Muscle of leg (tissue), 11 donors: ENCODE measurements around the gene CTXND1. TPM values are rescaled to one million over a fixed set of nuclear protein-coding genes. Genes with fewer than 3 reads are reported as not detected.
A peak's percentile ranks its signal among the peaks of the same experiment; 100 is the strongest.

Source experiments
- DNase-seq: peaks from one replicate; pipeline ENCODE4 v3.0.0; 2013
- H3K27ac ChIP-seq: one replicate; pipeline ENCODE4 v1.5.1; 2013; ENCODE audit warnings: mild to moderate bottlenecking, low read length, control low read depth
- H3K27me3 ChIP-seq: one replicate; pipeline ENCODE4 v1.6.1; 2013; ENCODE audit warnings: low read length; ENCODE audit not compliant: control insufficient read depth, insufficient read depth
- H3K36me3 ChIP-seq: one replicate; pipeline ENCODE4 v1.6.1; 2013; ENCODE audit warnings: low read length; ENCODE audit not compliant: control insufficient read depth, insufficient read depth
- H3K4me1 ChIP-seq: one replicate; pipeline ENCODE4 v1.6.1; 2013; ENCODE audit warnings: low read length; ENCODE audit not compliant: control insufficient read depth, insufficient read depth
- H3K4me3 ChIP-seq: one replicate; pipeline ENCODE4 v1.5.1; 2013; ENCODE audit warnings: low read length, control low read depth
- H3K9me3 ChIP-seq: replicated peaks from 2 replicates; pipeline ENCODE4 v1.6.1; 2013; ENCODE audit warnings: low read depth, low read length; ENCODE audit not compliant: control insufficient read depth
- WGBS: methylation state at CpG from one replicate; pipeline ENCODE4 v1.1.5; 2013; ENCODE audit warnings: missing lambda C conversion rate; ENCODE audit not compliant: insufficient coverage; 5-methylcytosine and 5-hydroxymethylcytosine counted together
- polyA plus RNA-seq, 8 donors: library from polyadenylated mRNA; unstranded; fragments of 120-200 nt; gene quantifications; one replicate each; pipeline versions ENCODE4 v1.2.1 to v1.2.3, GENCODE V29; 2013; ENCODE audit warnings: inconsistent platforms in 1 of 8, low replicate concordance in 1 of 8; ENCODE audit not compliant: insufficient read length in 8 of 8, insufficient read depth in 1 of 8
- total RNA-seq: library from RNA; stranded (reverse); fragments of 120-200 nt; gene quantifications from one replicate; pipeline ENCODE4 v1.2.4, GENCODE V29; 2013

CTXND1 gene
- total and polyA plus RNA-seq, 9 donors = 0.44 to 1.9 (median 0.83) TPM

DNA sequence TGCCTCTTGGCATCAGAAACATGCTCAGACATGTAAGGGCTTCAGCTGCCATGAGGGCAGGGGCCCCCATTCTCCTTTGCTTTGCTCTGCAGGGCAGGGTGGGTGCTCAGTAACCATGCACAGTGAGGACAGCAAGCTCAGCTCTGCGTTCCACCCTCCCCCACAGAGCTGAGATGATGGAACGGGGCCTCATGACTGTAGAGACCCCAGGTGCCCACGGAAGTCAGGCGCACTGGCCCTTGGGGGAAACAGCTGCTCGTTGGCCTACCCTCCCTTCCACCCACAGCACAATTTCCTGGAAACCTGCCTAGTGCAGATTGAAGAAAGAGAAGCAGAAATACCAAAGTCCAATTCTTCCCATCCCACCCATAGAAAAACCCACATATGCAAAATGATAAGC is 10.5 kb downstream of the CTXND1 start:
- no peak overlapping the region for H3K27ac ChIP-seq
- whole genome bisulfite sequencing = 29% methylated on average over 1 of the region's 5 CpGs
- no peaks in the 10 kb centered on the region for H3K9me3 ChIP-seq
- DNase-seq = peak; percentile 25
- peaks cover 10% of the 10 kb centered on the region for H3K4me1 ChIP-seq
- no peaks in the 10 kb centered on the region for H3K36me3 ChIP-seq
- no peak overlapping the region for H3K4me3 ChIP-seq
- peaks cover 16% of the 10 kb centered on the region for H3K27me3 ChIP-seq

- Histone ChIP-seq H3K4me3 (no peak overlapping the region), H3K9me3 (no peaks in the 10 kb centered on the region), H3K27ac (no peak overlapping the region), H3K36me3 (no peaks in the 10 kb centered on the region), H3K27me3 (peaks cover 8% of the 10 kb centered on the region), H3K4me1 (peaks cover 10% of the 10 kb centered on the region)
- WGBS = no CpG with 5 or more reads among the region's 4 CpGs
- peak; percentile 15 for DNase-seq
Observed at GRCh38 chr15:80240276-80240675, 11.7 kb downstream of the CTXND1 start.

DNA sequence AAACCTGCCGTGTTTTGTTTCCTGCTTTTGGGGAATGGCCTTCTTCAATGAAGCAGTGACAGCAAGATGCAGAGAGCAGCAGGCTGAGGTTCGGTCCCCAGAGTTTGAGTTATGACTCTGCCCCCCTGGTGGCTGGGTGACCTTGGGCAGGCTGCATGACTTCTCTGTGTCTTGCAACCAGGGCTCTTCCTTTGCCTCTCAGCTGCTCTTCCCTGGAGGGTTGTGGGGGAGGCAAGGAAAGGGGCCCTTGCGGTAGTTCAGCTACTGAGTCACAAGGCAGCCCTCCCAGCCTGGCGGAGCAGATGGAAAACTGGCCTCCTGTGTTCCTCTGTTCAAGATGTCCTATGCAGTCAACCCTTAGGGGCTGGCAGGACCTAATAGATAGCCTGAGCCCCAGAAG is 17.1 kb downstream of the CTXND1 start:
- 46% methylated on average over 3 of the region's 4 CpGs for WGBS
- Histone ChIP-seq H3K4me1 (no peaks in the 10 kb centered on the region), H3K9me3 (no peaks in the 10 kb centered on the region), H3K36me3 (no peaks in the 10 kb centered on the region), H3K4me3 (no peak overlapping the region), H3K27ac (no peak overlapping the region), H3K27me3 (peaks cover 6% of the 10 kb centered on the region)
- no peak for DNase-seq

DNA sequence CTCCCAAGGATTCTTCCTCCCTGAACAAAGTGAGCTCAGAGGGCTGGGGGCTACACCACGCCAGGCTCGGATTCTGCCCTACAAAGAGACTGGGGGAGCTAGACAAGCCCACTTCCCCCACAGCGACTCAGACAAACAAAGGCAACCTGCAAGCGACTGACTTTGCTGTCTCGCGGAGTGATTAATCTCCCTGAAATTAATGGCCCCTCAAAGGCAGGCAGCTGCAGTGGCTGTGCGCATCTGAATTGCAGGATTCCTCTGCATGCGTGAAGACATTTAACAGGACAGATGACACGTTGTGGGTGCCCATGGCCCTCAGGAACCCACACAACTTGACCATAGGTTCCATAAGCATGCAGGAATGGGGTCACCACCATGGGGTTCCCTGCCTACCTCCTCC is 18.4 kb downstream of the CTXND1 start:
- Histone ChIP-seq H3K27ac (no peak overlapping the region), H3K4me1 (no peaks in the 10 kb centered on the region), H3K9me3 (no peaks in the 10 kb centered on the region), H3K27me3 (peaks cover 6% of the 10 kb centered on the region), H3K36me3 (no peaks in the 10 kb centered on the region), H3K4me3 (no peak overlapping the region)
- DNase-seq = no peak
- WGBS = 19% methylated on average over 8 of the region's 9 CpGs

- no peaks in the 10 kb centered on the region for H3K4me1 ChIP-seq
- no peak overlapping the region for H3K27ac ChIP-seq
- no CpG with 5 or more reads among the region's 2 CpGs for WGBS
- DNase-seq = no peak
- peaks cover 6% of the 10 kb centered on the region for H3K27me3 ChIP-seq
- no peaks in the 10 kb centered on the region for H3K9me3 ChIP-seq
- H3K4me3 ChIP-seq = no peak overlapping the region
- H3K36me3 ChIP-seq = no peaks in the 10 kb centered on the region
Observed at GRCh38 chr15:80231371-80231770, 20.6 kb downstream of the CTXND1 start.

GRCh38 chr15:80228959-80229610 is 22.9 kb downstream of the CTXND1 start:
- 72% methylated on average over 3 of the region's 7 CpGs for WGBS
- H3K9me3 ChIP-seq = no peaks in the 10 kb centered on the region
- peaks cover 6% of the 10 kb centered on the region for H3K27me3 ChIP-seq

DNA sequence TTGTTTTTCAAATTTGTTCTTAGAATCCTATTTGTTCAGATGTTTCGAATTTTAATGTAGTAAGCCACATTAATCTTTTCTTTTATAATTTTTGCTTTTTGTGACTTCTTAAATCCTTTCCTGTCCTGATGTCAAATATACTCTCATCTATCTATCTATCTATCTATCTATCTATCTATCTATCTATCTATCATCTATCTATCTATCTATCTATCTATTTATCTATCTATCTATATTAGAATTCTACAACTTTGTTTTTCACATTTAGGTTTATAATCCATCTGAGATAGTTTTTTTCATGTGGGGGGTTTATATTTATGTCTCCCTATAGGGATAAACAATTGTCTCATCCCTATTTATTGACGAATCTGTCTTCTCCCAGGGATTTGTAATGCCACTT is 32.1 kb downstream of the CTXND1 start:
- WGBS = no CpG with 5 or more reads among the region's 2 CpGs
- no peak for DNase-seq
- Histone ChIP-seq H3K4me3 (no peak overlapping the region), H3K36me3 (no peaks in the 10 kb centered on the region), H3K27ac (no peak overlapping the region), H3K4me1 (no peaks in the 10 kb centered on the region), H3K9me3 (no peaks in the 10 kb centered on the region), H3K27me3 (peaks cover 2% of the 10 kb centered on the region)

More at GRCh38 chr15:80228959-80229610, 22.9 kb downstream of the CTXND1 start:
- Histone ChIP-seq H3K4me1 (no peaks in the 10 kb centered on the region), H3K27ac (no peak overlapping the region), H3K36me3 (no peaks in the 10 kb centered on the region), H3K4me3 (no peak overlapping the region)
- no peak for DNase-seq

DNA sequence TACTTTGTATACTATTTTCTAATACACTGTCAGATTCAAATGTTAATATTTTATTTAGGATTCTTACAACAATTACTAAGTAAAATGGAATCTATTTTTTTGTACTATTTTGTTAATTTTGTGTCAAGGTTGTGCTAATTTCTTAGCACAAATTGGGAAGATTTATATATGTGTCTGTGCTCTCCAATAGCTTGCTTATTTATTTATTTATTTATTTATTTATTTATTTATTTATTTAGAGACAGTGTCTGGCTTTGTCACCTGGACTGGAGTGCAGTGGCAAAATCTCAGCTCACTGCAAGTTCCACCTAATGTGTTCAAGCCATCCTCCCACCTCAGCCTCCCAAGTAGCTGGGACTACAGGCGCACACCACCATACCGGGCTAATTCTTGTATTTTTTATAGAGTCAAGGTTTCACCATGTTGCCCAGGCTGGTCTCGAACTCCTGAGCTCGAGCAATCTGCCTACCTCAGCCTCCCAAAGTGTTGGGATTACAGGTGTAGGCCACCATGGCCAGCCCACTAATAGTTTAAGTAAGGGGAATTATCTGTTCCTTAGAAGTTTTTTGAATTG is 34.6 kb downstream of the CTXND1 start:
- Histone ChIP-seq H3K9me3 (no peaks in the 10 kb centered on the region), H3K27me3 (peaks cover 2% of the 10 kb centered on the region), H3K4me1 (no peaks in the 10 kb centered on the region), H3K4me3 (no peak overlapping the region), H3K36me3 (no peaks in the 10 kb centered on the region), H3K27ac (no peak overlapping the region)
- DNase-seq = no peak
- WGBS = no CpG with 5 or more reads among the region's 4 CpGs

DNA sequence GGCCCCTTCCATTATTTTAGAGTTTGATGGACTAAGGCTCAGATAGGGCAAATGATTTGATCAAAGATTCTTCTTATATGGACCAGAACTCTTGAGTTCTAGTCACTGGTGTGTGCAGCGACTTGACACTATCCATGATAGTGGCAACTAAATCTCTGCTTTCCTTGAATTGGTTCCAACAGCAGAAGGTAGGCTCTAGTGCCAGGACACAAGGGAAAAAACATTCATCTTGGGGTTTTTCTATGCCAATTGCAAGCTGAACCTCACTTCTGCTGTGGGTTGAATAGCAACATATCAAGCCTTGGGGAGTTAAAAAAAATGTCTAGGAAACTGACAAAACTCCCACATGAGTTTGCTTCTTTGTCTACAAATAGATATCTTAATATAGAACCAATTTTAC is 35.1 kb downstream of the CTXND1 start:
- no peaks in the 10 kb centered on the region for H3K9me3 ChIP-seq
- H3K27me3 ChIP-seq = peaks cover 2% of the 10 kb centered on the region
- no peaks in the 10 kb centered on the region for H3K4me1 ChIP-seq
- no peak overlapping the region for H3K27ac ChIP-seq
- WGBS = 88% methylated on average over 1 of the region's 1 CpG
- no peaks in the 10 kb centered on the region for H3K36me3 ChIP-seq
- no peak overlapping the region for H3K4me3 ChIP-seq
- DNase-seq = no peak

DNA sequence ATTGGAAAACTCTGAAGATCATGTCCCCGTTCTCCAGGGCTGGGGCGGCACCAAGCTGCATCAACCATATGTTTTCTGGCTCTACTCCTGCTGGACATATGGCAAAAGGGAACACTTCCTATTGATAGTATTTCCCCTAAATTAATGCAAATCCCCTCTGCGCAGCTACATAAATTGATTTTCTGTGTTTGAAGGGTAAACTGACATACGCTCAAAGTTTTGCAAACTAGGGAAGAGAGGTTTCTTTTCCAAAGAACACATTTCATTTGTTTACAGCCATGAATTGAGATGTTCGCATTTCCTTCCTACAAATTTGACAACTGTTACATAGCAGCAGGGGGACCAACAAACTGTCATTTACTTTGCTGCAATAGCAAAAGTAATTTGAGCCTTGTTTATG is 35.9 kb downstream of the CTXND1 start:
- WGBS = 62% methylated on average over 2 of the region's 5 CpGs
- H3K27ac ChIP-seq = no peak overlapping the region
- DNase-seq = no peak

More for the DNA sequence above, 35.9 kb downstream of the CTXND1 start:
- Histone ChIP-seq H3K4me1 (peaks cover 2% of the 10 kb centered on the region), H3K36me3 (no peaks in the 10 kb centered on the region), H3K27me3 (peaks cover 2% of the 10 kb centered on the region), H3K9me3 (no peaks in the 10 kb centered on the region), H3K4me3 (no peak overlapping the region)
